NCI-H1930 (cell line): ENCODE data around the gene RAB22A.
"Not testable (repeated sequence)": the region's sequence is repeated elsewhere in the genome, so short reads cannot be mapped to it uniquely, and the experiment has no call there.

Experiments used
- DNase-seq, 2 experiments: peaks; one replicate each; lab custom pipeline; 2025; lab: John Stamatoyannopoulos, UW

Gene RAB22A

GRCh38 chr20:58414786-58415185 lies 105.3 kb downstream of the RAB22A start:
- DNase-seq, result not testable (repeated sequence)

GRCh38 chr20:58416057-58416456 lies 106.5 kb downstream of the RAB22A start:
- DNase-seq, result no peak

GRCh38 chr20:58416835-58417234 lies 107.3 kb downstream of the RAB22A start:
- no peak for DNase-seq
